SH-SY5Y (cell line): Measurements from ENCODE around the gene LPIN3.

ENCODE experiments used
- GATA2 ChIP-seq: IDR thresholded peaks from 2 replicates; pipeline ENCODE4 v1.6.1; 2011; ENCODE audit warnings: mild to moderate bottlenecking, low read depth, low read length
- GATA3 ChIP-seq: IDR thresholded peaks from 2 replicates; pipeline ENCODE4 v1.6.1; 2011; ENCODE audit warnings: low read depth, mild to moderate bottlenecking, low read length, moderate library complexity

GRCh38 chr20:41375846-41376245 is 35.2 kb downstream of the LPIN3 start:
- no peak for TF ChIP-seq GATA3
- TF ChIP-seq GATA2, result no peak
